Neutrophil (primary cell): ENCODE measurements around the gene MYLK4.

Experiments used
- H3K27ac ChIP-seq: fragments of 200-600 bp; sonication (generic); 2 replicates; pipeline ENCODE4 v1.5.1; 2016; ENCODE audit warnings: mild to moderate bottlenecking, moderate library complexity
- H3K27me3 ChIP-seq: fragments of 200-600 bp; sonication (generic); 2 replicates; pipeline ENCODE4 v1.6.0; 2016; ENCODE audit warnings: mild to moderate bottlenecking
- H3K36me3 ChIP-seq: fragments of 200-600 bp; sonication (generic); 2 replicates; pipeline ENCODE4 v1.5.1; 2017
- H3K4me1 ChIP-seq, 2 experiments: fragments of 200-600 bp in 1 of 2; sonication (generic) in 1 of 2; 1 replicate in 1 of 2; 2 replicates in 1 of 2; pipeline versions ENCODE4 v1.5.1 to v1.6.1; 2013 to 2016; ENCODE audit warnings: low read depth in 1 of 2, low read length in 1 of 2, mild to moderate bottlenecking in 1 of 2, moderate library complexity in 1 of 2; ENCODE audit not compliant: control insufficient read depth in 1 of 2, insufficient read depth in 1 of 2
- H3K4me3 ChIP-seq, 2 experiments: fragments of 200-600 bp in 1 of 2; sonication (generic) in 1 of 2; 1 replicate in 1 of 2; 2 replicates in 1 of 2; pipeline ENCODE4 v1.5.1; 2013 to 2016; ENCODE audit warnings: low read depth in 1 of 2, low read length in 1 of 2, mild to moderate bottlenecking in 1 of 2, moderate library complexity in 1 of 2
- H3K9me3 ChIP-seq: fragments of 200-600 bp; sonication (generic); 2 replicates; pipeline ENCODE4 v1.5.1; 2016
- CTCF ChIP-seq: fragments of 200-600 bp; sonication (generic); IDR thresholded peaks from 2 replicates; pipeline ENCODE4 v1.5.1; 2016; ENCODE audit warnings: antibody characterized with exemption

MYLK4 gene

GRCh38 chr6:2655844-2656433 is 94.8 kb downstream of the MYLK4 start:
- Histone ChIP-seq H3K4me3 (no peak overlapping the region), H3K4me1 (peaks cover 15 to 16% of the 10 kb centered on the region in 2 experiments), H3K36me3 (no peaks in the 10 kb centered on the region), H3K27me3 (no peaks in the 10 kb centered on the region), H3K9me3 (no peaks in the 10 kb centered on the region), H3K27ac (no peak overlapping the region)
- TF ChIP-seq CTCF: no peak

- peaks cover 15 to 16% of the 10 kb centered on the region in 2 experiments for H3K4me1 ChIP-seq
- H3K4me3 ChIP-seq: no peak overlapping the region
- TF ChIP-seq CTCF: no peak
- no peak overlapping the region for H3K27ac ChIP-seq
- no peaks in the 10 kb centered on the region for H3K9me3 ChIP-seq
- no peaks in the 10 kb centered on the region for H3K27me3 ChIP-seq
- H3K36me3 ChIP-seq: no peaks in the 10 kb centered on the region
Measured at GRCh38 chr6:2653369-2654032, 97.2 kb downstream of the MYLK4 start.

GRCh38 chr6:2652611-2653010 is 98.1 kb downstream of the MYLK4 start:
- no peaks in the 10 kb centered on the region for H3K9me3 ChIP-seq
- peaks cover 15 to 16% of the 10 kb centered on the region in 2 experiments for H3K4me1 ChIP-seq
- no peak overlapping the region for H3K4me3 ChIP-seq
- TF ChIP-seq CTCF: no peak
- H3K27ac ChIP-seq: no peak overlapping the region
- no peaks in the 10 kb centered on the region for H3K27me3 ChIP-seq
- no peaks in the 10 kb centered on the region for H3K36me3 ChIP-seq

GRCh38 chr6:2651961-2652360 is 98.8 kb downstream of the MYLK4 start:
- Histone ChIP-seq H3K4me3 (no peak overlapping the region), H3K36me3 (no peaks in the 10 kb centered on the region), H3K9me3 (no peaks in the 10 kb centered on the region), H3K4me1 (peaks cover 15 to 16% of the 10 kb centered on the region in 2 experiments), H3K27me3 (no peaks in the 10 kb centered on the region), H3K27ac (no peak overlapping the region)
- no peak for TF ChIP-seq CTCF

- no peaks in the 10 kb centered on the region for H3K36me3 ChIP-seq
- H3K9me3 ChIP-seq: no peaks in the 10 kb centered on the region
- no peak overlapping the region for H3K27ac ChIP-seq
- H3K4me3 ChIP-seq: no peak overlapping the region
- TF ChIP-seq CTCF: no peak
- H3K27me3 ChIP-seq: no peaks in the 10 kb centered on the region
- H3K4me1 ChIP-seq: peaks cover 15 to 16% of the 10 kb centered on the region in 2 experiments
Measured at GRCh38 chr6:2651536-2651935, 99.2 kb downstream of the MYLK4 start.
